HEK293T (cell line): ENCODE results near the gene PGAP3.
A peak's percentile ranks its signal among the peaks of the same experiment; 100 is the strongest.

Experiments used
- CTCF ChIA-PET: fragments of 350-600 bp; formaldehyde crosslinking; extraction: SDS; loops from one replicate; lab custom pipeline; 2021; ENCODE audit warnings: antibody characterized with exemption, inconsistent platforms; lab: Yijun Ruan, JAX
- POLR2A ChIA-PET: fragments of 350-600 bp; formaldehyde crosslinking; extraction: SDS; loops from one replicate; lab custom pipeline; 2020; ENCODE audit warnings: antibody characterized with exemption, inconsistent platforms; lab: Yijun Ruan, JAX
- DNase-seq: peaks from one replicate; pipeline ENCODE4 v3.0.0; 2012; ENCODE audit warnings: mixed read lengths; ENCODE audit errors: extremely low spot score
- ARNT ChIP-seq: fragments of 450-650 bp; IDR thresholded peaks from 2 replicates; pipeline ENCODE4 v1.6.1; 2017; ENCODE audit warnings: mild to moderate bottlenecking
- BHLHE40 ChIP-seq: fragments of 450-650 bp; IDR thresholded peaks from 2 replicates; pipeline ENCODE4 v1.6.1; 2016; ENCODE audit warnings: mild to moderate bottlenecking, moderate library complexity, borderline replicate concordance
- CTBP1 ChIP-seq: fragments of 450-650 bp; IDR thresholded peaks from 2 replicates; pipeline ENCODE4 v1.6.1; 2016; ENCODE audit warnings: borderline replicate concordance
- ELF4 ChIP-seq: fragments of 450-650 bp; IDR thresholded peaks from 2 replicates; pipeline ENCODE4 v1.6.1; 2017; ENCODE audit warnings: antibody characterized with exemption
- FOXA1 ChIP-seq: fragments of 450-650 bp; IDR thresholded peaks from 2 replicates; pipeline ENCODE4 v1.6.1; 2016; ENCODE audit warnings: mild to moderate bottlenecking
- FOXK2 ChIP-seq: fragments of 450-650 bp; IDR thresholded peaks from 2 replicates; pipeline ENCODE4 v1.6.1; 2016; ENCODE audit warnings: mild to moderate bottlenecking
- FOXM1 ChIP-seq: fragments of 450-650 bp; IDR thresholded peaks from 2 replicates; pipeline ENCODE4 v1.6.1; 2017; ENCODE audit warnings: mild to moderate bottlenecking, borderline replicate concordance
- HDGF ChIP-seq: fragments of 450-650 bp; IDR thresholded peaks from 2 replicates; pipeline ENCODE4 v1.6.1; 2017; ENCODE audit warnings: antibody characterized with exemption, borderline replicate concordance
- L3MBTL2 ChIP-seq: fragments of 450-650 bp; conservative IDR thresholded peaks from 2 replicates; pipeline ENCODE4 v1.6.1; 2016; ENCODE audit warnings: mild to moderate bottlenecking
- LEF1 ChIP-seq: fragments of 450-650 bp; IDR thresholded peaks from 2 replicates; pipeline ENCODE4 v1.6.1; 2017; ENCODE audit warnings: mild to moderate bottlenecking, borderline replicate concordance
- NFRKB ChIP-seq: fragments of 450-650 bp; IDR thresholded peaks from 2 replicates; pipeline ENCODE4 v1.6.1; 2016; ENCODE audit warnings: mild to moderate bottlenecking, moderate library complexity
- PKNOX1 ChIP-seq: fragments of 450-650 bp; IDR thresholded peaks from 2 replicates; pipeline ENCODE4 v1.6.1; 2016
- SP1 ChIP-seq: fragments of 450-650 bp; IDR thresholded peaks from 2 replicates; pipeline ENCODE4 v1.6.1; 2017
- SUZ12 ChIP-seq: fragments of 450-650 bp; IDR thresholded peaks from 2 replicates; pipeline ENCODE4 v1.6.1; 2016; ENCODE audit warnings: mild to moderate bottlenecking
- TARDBP ChIP-seq: fragments of 450-650 bp; IDR thresholded peaks from 2 replicates; pipeline ENCODE4 v1.6.1; 2016
- ZNF384 ChIP-seq: fragments of 450-650 bp; IDR thresholded peaks from 2 replicates; pipeline ENCODE4 v1.6.1; 2016

Gene PGAP3

GRCh38 chr17:39663688-39664580 lies 23.9 kb downstream of the PGAP3 start:
- peak; percentile 42 for DNase-seq
- no peak for TF ChIP-seq ELF4
- TF ChIP-seq HDGF: no peak
- TF ChIP-seq LEF1: no peak
- TF ChIP-seq ARNT: no peak
- no peak for TF ChIP-seq NFRKB
- TF ChIP-seq FOXK2: no peak
- no peak for TF ChIP-seq BHLHE40
- no peak for TF ChIP-seq FOXM1
- TF ChIP-seq SP1: no peak
- no peak for TF ChIP-seq PKNOX1
- no peak for TF ChIP-seq TARDBP
- no peak for TF ChIP-seq CTBP1
- TF ChIP-seq L3MBTL2: no peak
- TF ChIP-seq FOXA1: no peak
- no peak for TF ChIP-seq ZNF384
- TF ChIP-seq SUZ12: no peak
- CTCF ChIA-PET: interaction anchor here (0.8 to 2.0 kb wide), 3 partner anchors 9 to 42 kb away, joined by 3 to 9 read pairs (median 3); no protein-coding TSS in a partner anchor
- POLR2A ChIA-PET: interaction anchor here (1.0 to 1.3 kb wide), 2 partner anchors 9 to 464 kb away, joined by 3 read pairs; partner anchors contain the start of gene RPL19

DNA sequence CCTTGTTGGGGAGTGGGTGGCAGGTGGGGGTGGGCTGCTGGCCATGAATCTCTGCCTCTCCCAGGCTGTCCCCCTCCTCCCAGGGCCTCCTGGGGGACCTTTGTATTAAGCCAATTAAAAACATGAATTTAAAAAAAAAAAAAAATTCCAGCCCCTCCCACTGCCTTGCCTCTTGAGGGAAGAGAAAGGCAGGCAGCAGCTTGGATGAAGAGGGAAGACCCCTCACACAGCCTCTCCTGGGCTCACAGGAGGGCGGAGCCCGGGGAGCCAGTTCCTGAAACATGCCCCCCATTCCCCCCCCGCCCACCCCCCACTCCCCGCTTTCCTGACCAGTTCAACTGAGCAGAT lies 24.5 kb downstream of the PGAP3 start:
- ChIA-PET POLR2A (interaction anchor here (1.3 kb wide), 1 partner anchor 9 kb away, joined by 3 read pairs; no protein-coding TSS in a partner anchor), CTCF (interaction anchor here (0.8 to 2.0 kb wide), 3 partner anchors 8 to 42 kb away, joined by 3 to 9 read pairs (median 3); no protein-coding TSS in a partner anchor)
- TF ChIP-seq ELF4 (no peak), FOXM1 (no peak), FOXK2 (no peak), HDGF (no peak), SP1 (no peak), L3MBTL2 (no peak), FOXA1 (no peak), LEF1 (no peak), BHLHE40 (no peak), CTBP1 (no peak), ZNF384 (no peak), SUZ12 (no peak), TARDBP (no peak), ARNT (no peak), PKNOX1 (no peak), NFRKB (no peak)

DNA sequence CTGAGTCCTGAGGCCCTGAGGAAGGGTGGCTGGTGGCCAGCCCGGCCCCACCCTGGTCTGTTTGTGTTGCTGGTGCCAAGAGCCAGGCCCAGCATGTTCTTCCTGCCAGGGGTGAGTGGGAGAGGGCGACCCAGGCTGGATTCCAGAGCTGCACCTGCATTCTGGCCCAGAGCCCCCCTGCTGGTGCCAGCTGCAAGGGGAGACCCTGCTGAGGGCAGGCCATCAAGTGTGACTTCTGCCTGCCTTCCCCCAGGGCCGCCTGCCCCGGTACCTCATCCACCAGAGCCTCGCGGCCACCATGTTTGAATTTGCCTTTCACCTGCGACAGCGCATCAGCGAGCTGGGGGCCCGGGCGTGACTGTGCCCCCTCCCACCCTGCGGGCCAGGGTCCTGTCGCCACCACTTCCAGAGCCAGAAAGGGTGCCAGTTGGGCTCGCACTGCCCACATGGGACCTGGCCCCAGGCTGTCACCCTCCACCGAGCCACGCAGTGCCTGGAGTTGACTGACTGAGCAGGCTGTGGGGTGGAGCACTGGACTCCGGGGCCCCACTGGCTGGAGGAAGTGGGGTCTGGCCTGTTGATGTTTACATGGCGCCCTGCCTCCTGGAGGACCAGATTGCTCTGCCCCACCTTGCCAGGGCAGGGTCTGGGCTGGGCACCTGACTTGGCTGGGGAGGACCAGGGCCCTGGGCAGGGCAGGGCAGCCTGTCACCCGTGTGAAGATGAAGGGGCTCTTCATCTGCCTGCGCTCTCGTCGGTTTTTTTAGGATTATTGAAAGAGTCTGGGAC lies 25.1 kb downstream of the PGAP3 start:
- CTCF ChIA-PET: interaction anchor here (2.0 kb wide), 1 partner anchor 9 kb away, joined by 9 read pairs; no protein-coding TSS in a partner anchor

More for the DNA sequence above, 24.5 kb downstream of the PGAP3 start:
- no peak for DNase-seq

More for the DNA sequence above, 25.1 kb downstream of the PGAP3 start:
- no peak for DNase-seq
- TF ChIP-seq HDGF (no peak), LEF1 (no peak), PKNOX1 (no peak), SP1 (no peak), L3MBTL2 (no peak), ELF4 (no peak), CTBP1 (no peak), BHLHE40 (no peak), TARDBP (no peak), NFRKB (no peak), FOXM1 (no peak), SUZ12 (no peak), FOXA1 (no peak), FOXK2 (no peak)
- POLR2A ChIA-PET: interaction anchor here (1.3 kb wide), 1 partner anchor 8 kb away, joined by 3 read pairs; no protein-coding TSS in a partner anchor
